Ovary (tissue), 3 donors: ENCODE measurements around the gene FAM187B.

Source experiments
- CTCF ChIP-seq, 3 donors: fragments of 450-650 bp in 2 of 3; fragments of 200-600 bp in 1 of 3; IDR thresholded peaks; one replicate each; pipeline versions ENCODE4 v1.5.1 to v1.8.0; 2016 to 2022; ENCODE audit warnings: antibody characterized with exemption in 3 of 3, mild to moderate bottlenecking in 1 of 3
- POLR2A ChIP-seq: fragments of 450-650 bp; IDR thresholded peaks from one replicate; pipeline ENCODE4 v1.6.1; 2017; ENCODE audit warnings: antibody characterized with exemption, mild to moderate bottlenecking, moderate library complexity
- donor health status: DM: no; HTN: no; CAD: no.

GRCh38 chr19:35236638-35237400 is 8.3 kb upstream of the FAM187B start:
- TF ChIP-seq CTCF (IDR thresholded peaks at IDR 0.05) (no peak), POLR2A (no peak)
